Stimulated activated naive CD8-positive, alpha-beta T cell treated with anti-CD3 and anti-CD28 coated beads, Interleukin-15, Interleukin-2, amounts not matched to agents 100 U/mL and 50 U/mL, for 24 hours (primary cell): ENCODE measurements around the gene CLEC2L.

Source experiments
- ATAC-seq: fragments of 150-1000 bp; cut with Tn5 transposase; one replicate; pipeline ENCODE4 v1.10.0; 2021
- DNase-seq: peaks from one replicate; pipeline ENCODE4 v3.0.0; 2021

Gene CLEC2L

GRCh38 chr7:139557857-139558581 lies 34.5 kb downstream of the CLEC2L start:
- DNase-seq (no peak), ATAC-seq (no peak)

- ATAC-seq = no peak
- no peak for DNase-seq
Observed at GRCh38 chr7:139559364-139560105, 36.0 kb downstream of the CLEC2L start.

GRCh38 chr7:139560199-139560598 lies 36.7 kb downstream of the CLEC2L start:
- no peak for DNase-seq

GRCh38 chr7:139560678-139561077 lies 37.2 kb downstream of the CLEC2L start:
- DNase-seq = no peak
- no peak for ATAC-seq

More at GRCh38 chr7:139560199-139560598, 36.7 kb downstream of the CLEC2L start:
- ATAC-seq = no peak

- ATAC-seq (no peak), DNase-seq (no peak)
Observed at GRCh38 chr7:139562491-139562890, 39.0 kb downstream of the CLEC2L start.

- no peak for DNase-seq
Observed at GRCh38 chr7:139562961-139563565, 39.6 kb downstream of the CLEC2L start.

GRCh38 chr7:139563856-139564255 lies 40.4 kb downstream of the CLEC2L start:
- DNase-seq (no peak), ATAC-seq (no peak)

More at GRCh38 chr7:139562961-139563565, 39.6 kb downstream of the CLEC2L start:
- ATAC-seq = no peak

GRCh38 chr7:139566075-139566474 lies 42.6 kb downstream of the CLEC2L start:
- ATAC-seq (no peak), DNase-seq (no peak)

- no peak for ATAC-seq
- DNase-seq = no peak
Observed at GRCh38 chr7:139566736-139567646, 43.5 kb downstream of the CLEC2L start.

- no peak for ATAC-seq
- DNase-seq = no peak
Observed at GRCh38 chr7:139567647-139568345, 44.3 kb downstream of the CLEC2L start.

GRCh38 chr7:139568346-139568675 lies 44.8 kb downstream of the CLEC2L start:
- DNase-seq = no peak
- no peak for ATAC-seq

GRCh38 chr7:139568813-139569490 lies 45.5 kb downstream of the CLEC2L start:
- DNase-seq = no peak
- no peak for ATAC-seq

GRCh38 chr7:139570119-139570518 lies 46.6 kb downstream of the CLEC2L start:
- ATAC-seq (no peak), DNase-seq (no peak)

- ATAC-seq (no peak), DNase-seq (no peak)
Observed at GRCh38 chr7:139570626-139571025, 47.1 kb downstream of the CLEC2L start.

- DNase-seq (no peak), ATAC-seq (no peak)
Observed at GRCh38 chr7:139571190-139571589, 47.7 kb downstream of the CLEC2L start.

- DNase-seq (no peak), ATAC-seq (no peak)
Observed at GRCh38 chr7:139571651-139572050, 48.2 kb downstream of the CLEC2L start.

- DNase-seq = no peak
- ATAC-seq = no peak
Observed at GRCh38 chr7:139572071-139572470, 48.6 kb downstream of the CLEC2L start.

GRCh38 chr7:139572704-139573385 lies 49.4 kb downstream of the CLEC2L start:
- no peak for ATAC-seq
- no peak for DNase-seq

- DNase-seq (no peak), ATAC-seq (no peak)
Observed at GRCh38 chr7:139573871-139574270, 50.4 kb downstream of the CLEC2L start.

GRCh38 chr7:139574618-139575337 lies 51.3 kb downstream of the CLEC2L start:
- ATAC-seq = no peak

More at GRCh38 chr7:139574618-139575337, 51.3 kb downstream of the CLEC2L start:
- no peak for DNase-seq
